ENCODE results near the gene GFI1.
"Not testable (repeated sequence)": the region's sequence is repeated elsewhere in the genome, so short reads cannot be mapped to it uniquely, and the experiment has no call there.

Gene GFI1

DNA sequence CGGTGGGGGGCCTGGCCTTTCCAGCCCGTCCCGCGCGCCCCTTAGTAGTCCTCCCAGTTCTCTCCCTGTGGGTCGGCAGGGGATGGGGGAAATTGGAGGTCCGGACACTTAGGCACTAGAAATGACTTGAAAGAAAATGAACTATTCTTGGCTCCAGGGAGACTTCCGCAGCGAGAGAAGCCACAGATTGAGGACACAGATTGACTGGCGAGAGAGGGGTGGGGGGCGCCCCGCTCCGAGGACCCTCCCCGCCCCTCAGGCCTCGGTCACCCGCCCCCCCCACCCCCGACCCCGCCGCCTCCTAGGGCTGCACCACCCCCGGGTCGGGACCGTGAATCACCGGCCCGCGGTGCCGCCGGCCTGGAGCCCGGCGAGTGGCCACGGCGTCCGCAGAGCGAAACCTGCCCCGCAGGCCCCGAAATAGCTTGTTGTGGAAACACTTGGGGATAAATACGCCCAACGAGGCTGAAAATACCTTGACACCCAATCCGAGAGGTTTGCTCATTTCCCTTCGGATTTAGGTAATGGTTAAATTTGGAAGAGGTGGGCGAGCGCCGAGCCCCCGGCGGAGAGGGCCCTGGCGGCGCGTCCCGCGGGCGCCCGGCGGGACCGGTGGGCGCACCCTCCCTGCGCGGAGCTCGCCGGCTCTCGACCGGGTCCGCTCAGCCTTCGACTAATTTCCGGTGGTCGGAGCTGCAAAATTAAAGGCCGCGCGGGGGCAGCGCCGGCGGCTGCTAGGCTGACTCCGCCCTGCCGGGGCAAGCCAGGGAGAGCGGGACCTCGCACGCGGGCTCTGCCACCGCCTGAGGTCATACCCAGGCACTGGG is at the start of gene GFI1:
Gene GFI1, minus strand, starts transcription at position 675 of the 827 bp plus-strand sequence. CDS start 3,438 bp downstream, outside the sequence.
- DNase-seq (ENCODE audit: low read depth, low spot score), result no peak

DNA sequence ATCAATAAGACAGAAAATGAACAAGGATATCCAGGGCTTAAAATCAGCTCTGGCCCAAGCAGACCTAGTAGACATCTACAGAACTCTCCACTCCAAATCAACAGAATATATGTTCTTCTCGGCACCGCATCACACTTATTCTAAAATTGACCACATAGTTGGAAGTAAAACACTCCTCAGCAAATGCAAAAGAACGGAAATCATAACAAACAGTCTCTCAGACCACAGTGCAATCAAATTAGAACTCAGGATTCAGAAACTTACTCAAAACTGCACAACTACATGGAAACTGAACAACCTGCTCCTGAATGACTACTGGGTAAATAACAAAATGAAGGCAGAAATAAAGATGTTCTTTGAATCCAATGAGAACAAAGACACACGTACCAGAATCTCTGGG is 45.6 kb upstream of the GFI1 start:
- DNase-seq (ENCODE audit: low read depth, low spot score), result not testable (repeated sequence)

DNA sequence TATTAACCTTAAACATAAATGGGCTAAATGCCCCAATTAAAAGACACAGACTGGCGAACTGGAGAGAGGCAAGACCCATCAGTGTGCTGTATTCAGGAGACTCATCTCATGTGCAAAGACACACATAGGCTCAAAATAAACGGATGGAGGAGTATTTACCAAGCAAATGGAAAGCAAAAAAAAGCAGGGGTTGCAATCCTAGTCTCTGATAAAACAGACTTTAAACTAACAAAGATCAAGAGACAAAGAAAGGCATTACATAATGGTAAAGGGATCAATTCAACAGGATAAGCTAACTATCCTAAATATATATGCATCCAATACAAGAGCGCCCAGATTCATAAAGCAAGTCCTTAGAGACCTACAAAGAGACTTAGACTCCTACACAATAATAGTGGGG is 45.2 kb upstream of the GFI1 start:
- not testable (repeated sequence) for DNase-seq (ENCODE audit: low read depth, low spot score)

DNA sequence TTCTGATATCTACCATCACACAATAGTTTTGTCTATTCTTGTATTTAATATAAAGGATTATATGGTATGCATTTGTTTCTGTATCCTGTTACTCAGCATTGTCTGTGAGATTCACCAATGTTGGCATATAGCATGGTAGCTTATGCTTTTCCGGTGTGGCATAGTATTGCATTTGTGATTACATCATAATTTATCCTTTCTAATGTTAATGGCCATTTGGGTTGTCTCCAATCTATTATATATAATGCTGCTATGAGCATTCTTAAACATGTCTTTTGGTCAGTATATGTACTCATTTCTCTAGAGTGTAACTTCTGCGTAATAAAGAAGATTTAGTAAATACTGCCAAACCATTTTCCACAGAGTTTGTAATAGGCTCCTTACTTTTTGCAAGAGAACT is 40.9 kb upstream of the GFI1 start:
- DNase-seq (ENCODE audit: low read depth, low spot score), result no peak

DNA sequence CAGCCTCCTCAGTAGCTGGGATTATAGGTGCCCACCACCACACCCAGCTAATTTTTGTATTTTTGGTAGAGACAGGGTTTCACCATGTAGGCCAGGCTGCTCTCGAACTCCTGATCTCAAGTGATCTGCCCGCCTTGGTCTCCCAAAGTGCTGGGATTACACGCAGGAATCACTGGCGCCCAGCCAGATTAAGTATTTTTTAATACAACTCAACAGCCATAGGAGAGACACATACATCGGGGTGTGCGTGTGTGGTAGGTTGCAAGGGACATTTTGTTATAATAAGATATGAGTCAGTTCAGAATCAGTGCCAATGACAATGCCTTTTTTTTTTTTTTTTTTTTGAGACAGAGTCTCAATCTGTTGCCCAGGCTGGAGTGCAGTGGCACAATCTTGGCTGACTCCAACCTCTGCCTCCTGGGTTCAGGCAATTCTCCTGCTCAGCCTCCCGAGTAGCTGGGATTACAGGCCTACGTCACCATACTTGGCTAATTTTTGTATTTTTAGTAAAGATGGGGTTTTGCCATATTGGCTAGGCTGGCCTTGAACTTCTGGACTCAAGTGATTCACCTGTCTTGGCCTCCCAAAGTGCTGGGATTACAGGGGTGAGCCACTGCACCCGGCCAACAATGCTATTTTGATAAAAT is 38.3 kb upstream of the GFI1 start:
- not testable (repeated sequence) for DNase-seq (ENCODE audit: low read depth, low spot score)

DNA sequence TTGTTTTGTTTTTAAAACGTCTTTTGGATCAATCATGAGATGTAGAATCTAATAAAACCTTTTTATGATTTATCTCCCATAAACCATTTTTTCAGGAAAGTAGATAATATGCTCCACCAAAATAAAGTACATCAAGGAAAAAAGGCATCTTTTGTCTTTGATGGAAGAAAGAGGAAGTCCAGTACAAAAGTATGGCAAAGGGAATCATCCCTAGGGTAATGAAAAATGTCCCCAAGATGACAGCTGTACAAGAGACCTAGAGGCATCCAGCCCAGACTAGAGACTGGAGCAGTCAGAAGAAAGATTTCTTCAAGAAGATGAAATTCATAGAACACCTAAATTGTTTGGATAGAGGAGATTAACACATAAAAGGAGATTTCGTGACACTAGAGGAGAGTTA is 32.3 kb upstream of the GFI1 start:
- no peak for DNase-seq (ENCODE audit: low read depth, low spot score)

DNA sequence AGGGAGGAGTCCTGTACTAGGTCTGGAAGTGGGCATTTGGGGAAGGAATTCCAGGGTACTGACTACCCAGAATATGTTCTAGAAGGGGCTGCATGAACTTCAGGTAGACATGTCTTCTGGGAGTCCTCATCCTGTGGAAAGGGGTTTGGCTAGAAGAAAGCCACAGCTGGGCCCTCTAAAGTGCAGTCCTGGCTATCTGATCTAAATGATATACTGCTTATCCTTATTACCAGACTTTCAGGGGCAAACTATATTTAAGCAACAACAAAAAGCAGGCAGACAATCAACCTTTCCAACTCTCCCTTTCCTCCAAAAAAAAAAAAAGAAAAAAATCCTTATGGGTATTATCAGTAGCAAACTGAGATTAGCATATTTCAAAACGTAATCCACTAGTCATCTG is 29.8 kb upstream of the GFI1 start:
- no peak for DNase-seq (ENCODE audit: low read depth, low spot score)

DNA sequence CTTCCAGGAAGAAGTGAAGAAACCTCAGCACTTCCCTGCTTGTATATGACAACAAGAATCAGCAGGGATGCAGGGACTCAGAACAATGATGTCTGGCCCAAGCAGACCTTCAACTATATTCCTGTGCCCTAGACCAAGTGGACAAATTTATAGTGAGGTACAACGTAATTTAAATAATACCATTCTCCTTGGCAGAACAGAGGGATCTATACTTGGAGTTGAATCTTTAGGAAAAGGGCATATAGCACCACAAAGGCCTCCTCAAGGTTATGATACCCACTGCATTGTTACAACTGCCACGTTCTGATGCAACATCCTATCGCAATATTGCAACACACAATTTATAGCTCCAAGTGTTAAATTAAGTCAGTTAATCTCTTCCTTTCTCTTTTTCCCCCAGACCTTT is 29.1 kb upstream of the GFI1 start:
- no peak for DNase-seq (ENCODE audit: low read depth, low spot score)

DNA sequence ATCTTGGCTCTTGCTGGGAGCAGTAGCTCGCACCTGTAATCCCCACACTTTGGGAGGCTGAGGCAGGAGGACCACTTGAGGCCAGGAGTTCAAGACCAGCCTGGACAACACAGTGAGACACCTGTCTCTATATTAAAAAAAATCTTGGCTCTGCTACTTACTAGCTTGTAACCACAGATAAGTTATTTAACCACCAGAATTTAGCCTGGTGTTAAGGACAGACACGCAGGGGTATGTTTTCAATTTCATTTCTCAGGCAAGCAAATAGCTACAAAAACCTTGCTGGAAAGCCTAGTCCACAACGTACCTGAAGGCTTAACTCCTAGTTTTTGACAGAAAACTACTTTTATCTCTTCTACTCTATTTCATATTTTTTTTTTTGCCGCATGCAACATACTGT is 24.8 kb upstream of the GFI1 start:
- no peak for DNase-seq (ENCODE audit: low read depth, low spot score)

DNA sequence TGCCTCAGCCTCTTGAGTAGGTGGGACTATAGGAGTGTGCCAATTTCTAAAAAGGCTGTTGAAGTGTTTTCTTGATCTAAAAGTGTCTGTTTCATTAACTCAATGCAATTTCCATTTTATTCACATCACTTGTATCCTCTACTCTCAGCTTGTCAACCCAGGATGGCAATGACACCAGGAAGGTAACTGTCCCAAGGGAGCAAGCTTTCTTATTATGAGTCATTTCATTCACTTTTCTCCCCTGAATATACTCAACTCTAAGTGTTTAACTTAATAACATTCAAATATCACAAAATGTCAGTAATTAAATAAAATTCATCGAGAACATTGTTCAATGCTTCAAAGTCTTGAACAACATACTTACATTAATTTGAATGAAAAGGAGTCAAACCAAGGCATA is 22.9 kb upstream of the GFI1 start:
- DNase-seq (ENCODE audit: low read depth, low spot score), result no peak

DNA sequence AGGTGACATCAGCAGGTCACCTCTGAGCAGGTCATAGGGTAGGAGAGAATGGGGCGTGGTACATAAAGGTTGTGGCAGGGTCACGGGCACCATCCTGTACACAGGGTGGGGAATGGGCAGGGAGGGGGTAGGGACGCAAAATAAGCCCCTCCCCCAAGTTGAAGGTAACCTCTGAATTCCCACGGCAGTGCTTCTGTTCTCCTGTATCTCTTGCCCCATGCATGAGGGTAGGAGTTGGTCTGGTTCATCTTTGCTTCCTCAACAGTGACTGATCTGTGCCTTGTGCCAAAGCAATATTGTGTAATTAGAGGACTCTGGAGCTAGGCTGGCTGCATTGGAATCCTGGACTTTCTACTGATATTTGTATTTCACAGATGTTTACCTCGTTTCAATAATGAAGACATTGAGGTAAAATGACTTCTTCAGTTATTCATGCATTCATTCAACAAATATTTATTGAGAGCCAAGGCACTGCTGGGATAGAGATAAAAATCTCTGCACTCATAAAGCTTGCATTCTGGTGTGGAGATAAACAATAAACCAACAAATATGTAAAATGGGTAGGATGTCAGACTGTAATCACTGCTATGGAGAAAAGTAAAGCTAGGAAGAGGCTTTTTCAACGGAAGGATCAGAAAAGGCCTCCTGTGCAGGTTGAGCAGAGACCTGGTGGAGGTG is 18.4 kb upstream of the GFI1 start:
- no peak for DNase-seq (ENCODE audit: low read depth, low spot score)

DNA sequence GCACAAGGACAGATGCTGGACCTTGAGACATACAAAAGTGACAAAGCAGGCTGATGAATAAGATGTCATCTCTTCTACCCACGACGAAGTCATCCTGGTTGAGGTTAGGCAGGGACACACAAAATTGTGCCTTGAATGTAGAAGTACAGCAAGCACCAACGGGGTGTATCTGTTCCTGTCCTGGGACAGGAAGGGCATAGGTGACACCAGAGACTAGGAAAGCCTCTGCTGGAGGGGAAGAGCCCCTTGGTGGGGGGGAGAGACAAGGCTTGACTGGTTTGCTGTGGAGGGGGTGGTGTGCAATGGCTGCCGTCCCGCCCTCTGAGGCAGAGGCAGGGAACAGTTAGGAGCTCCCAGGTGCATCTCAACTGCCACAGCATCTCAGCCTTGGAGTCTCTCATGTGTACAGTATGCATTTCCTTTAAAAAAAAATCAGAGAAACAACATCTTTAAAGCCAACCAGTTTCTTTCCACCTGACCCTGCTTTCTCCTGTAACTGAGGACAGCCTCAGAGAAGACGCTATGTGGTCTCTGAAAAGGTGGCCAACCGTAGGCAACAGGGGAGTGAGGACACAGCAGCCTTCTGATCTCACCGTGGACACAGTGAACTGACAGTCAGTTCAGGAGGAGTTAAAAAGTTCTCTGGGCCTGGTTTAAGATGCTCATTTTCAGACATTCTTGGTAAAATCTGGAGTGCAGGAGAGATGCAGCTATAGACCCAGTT is 17.7 kb upstream of the GFI1 start:
- DNase-seq (ENCODE audit: low read depth, low spot score), result no peak

DNA sequence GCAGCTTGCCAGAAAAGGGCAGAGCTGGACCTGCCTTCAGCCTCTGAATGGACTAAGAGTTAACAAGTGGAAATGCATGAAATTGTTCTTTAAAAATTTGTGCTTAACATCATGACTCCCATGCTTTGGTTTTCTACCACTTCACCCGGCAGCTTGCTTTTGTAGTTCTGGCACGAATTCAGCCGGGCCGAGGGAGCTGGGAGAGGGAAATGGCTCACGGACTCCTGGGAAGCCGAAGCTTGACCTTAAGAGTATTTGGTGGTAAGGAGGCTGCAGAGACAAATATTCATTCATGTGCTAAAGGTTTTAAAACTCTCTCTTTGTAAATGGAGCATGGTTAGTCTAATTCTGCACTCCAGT is 17.2 kb upstream of the GFI1 start:
- no peak for DNase-seq (ENCODE audit: low read depth, low spot score)

DNA sequence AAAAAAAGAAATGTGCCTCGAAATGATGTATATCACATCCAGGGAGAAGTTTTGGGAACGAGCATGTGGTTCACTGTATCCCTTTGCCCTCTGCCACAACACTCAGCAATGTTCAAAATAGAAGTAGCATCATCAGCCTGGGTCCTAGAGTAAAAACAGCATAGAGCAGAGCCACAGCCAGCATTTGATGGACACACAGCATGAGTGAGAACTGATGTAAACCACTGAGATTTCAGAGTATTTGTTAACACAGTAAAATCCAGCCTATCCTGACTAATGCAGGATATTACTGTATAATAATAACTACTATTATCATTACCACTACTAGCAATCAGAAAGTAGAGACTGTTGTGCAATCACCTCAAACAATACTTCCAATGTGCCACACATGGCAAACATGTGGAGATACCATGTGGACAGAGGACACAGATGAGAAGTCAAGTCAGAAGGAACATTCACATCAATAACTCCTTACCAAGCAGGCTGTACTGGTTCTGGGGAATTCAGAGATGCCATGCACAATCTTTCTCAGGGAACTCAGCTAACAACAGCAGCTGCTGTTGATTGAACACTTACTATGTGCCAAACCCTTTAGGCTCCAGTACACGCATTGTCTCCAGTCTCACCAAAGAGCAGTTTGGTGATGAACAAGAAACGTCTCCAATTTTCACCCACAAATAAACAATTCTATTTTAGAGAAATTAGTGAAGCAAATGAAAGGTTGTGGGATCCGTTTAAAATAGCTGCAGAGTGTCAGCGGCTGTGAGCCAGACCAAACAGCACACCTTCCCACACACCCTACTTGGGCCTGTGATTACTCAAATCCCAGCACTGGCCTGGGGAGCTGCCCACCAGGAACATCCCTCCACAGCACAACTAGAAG is 16.6 kb upstream of the GFI1 start:
- DNase-seq (ENCODE audit: low read depth, low spot score), result no peak

DNA sequence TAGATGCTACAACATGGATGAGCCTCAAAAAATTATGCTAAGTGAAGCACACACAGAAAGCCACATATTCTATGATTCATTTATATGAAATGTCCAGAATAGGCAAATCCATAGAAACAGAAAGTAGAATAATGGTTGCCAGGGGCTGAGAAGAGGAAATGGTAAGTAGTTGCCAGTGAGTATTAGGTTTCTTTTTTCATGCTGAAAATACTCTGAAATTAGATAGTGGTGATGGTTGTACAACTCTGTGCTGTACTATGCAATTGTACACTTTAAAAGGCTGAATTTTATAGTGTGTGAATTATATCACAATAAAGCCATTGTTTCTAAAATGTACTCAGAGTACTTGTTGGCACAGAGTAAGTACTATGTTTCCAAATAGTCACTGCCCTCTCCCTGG is 15.5 kb upstream of the GFI1 start:
- DNase-seq (ENCODE audit: low read depth, low spot score), result no peak

DNA sequence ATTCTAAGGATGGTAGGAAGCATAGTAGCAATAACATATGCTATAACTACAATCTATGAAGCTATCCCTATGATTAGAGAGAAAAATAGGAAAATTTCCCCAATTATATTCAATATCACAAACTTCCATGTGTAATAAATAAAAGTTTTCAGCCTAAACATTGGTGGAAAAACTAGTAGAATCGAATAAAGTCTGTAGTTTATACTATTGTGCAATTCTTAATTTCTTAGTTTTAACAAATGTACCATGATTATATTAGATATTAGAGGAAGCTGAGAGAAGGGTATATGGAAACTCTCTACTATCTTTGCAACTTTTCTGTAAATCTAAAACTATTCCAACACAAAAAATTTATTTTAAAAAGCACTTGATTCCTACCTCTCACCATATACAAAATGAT is 13.8 kb upstream of the GFI1 start:
- DNase-seq (ENCODE audit: low read depth, low spot score), result no peak

DNA sequence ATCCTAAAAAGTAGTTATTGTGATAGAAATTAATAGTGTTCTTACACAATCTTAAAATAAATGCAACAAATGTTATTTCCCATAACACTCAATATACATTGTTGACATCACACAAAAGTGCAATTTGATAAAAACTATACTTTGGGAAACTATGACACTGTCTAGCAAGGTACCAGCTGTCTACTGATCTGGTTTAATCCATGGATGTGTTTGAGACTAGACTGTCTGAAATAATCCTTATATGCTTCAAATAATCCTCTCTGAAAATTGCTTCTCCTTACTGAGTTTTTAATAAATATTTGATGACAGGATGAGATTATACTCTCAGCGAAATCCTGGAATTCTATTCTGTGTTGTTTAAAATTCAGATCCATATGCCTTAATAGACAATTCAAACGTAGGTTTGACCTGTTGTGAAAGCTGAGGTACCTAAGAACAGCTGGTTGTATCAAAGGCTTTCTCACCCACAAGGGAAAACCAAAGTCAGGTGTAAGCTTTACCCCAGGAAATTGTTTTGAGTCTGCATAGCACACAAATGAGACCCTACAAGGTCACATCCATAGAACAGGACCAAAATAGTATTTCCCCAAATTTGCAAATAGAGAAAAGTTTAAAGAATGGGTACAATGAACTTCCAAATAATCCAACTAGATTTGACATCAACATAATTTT is 8.8 kb upstream of the GFI1 start:
- no peak for DNase-seq (ENCODE audit: low read depth, low spot score)

DNA sequence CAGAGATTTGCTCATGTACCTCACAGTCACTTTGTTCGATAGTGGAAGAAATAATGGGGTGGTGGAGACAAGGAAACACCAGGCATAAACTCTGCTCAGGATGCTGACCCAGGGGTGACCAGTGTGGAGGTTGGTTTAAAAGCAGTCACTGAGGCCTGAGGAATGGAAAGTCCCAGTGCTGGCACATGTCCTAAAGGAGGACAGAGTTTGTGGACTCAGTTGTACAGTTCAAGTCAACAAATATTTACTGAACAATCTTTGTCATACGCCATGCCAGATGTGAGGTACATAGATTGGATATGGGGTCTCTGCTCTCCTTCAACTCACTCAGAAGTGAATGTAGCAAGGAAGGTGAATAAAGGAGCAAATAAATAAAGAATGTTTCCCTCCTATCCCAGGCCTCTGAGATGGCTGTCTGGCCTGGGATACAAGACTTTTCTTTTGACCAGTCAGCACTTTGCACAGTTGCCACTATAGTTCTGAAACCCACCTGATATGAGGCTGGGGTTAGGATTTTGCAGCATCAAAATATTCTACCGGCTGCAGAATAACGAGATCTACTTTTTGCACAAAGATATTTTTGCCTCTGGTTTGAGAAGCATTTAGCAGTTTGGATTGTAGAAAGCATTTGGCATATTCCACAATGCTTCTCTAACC is 7.9 kb upstream of the GFI1 start:
- no peak for DNase-seq (ENCODE audit: low read depth, low spot score)

DNA sequence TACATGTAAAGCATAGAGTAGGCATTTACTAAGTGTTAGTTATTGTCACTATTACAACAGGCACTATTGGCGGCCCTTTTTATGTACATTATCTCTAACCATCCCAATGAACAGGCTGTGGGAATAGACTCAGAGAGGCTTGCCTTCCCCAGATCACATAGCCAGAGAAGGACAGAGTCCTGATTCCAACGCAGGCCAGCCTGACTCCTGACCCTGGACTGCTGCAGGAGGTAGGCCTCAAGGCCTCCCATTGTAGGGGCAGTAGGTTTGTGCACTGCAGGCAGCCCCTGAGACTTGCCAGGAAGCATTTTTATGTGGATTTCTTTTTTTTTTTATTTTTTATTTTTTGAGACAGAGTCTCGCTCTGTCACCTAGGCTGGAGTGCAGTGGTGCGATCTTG is 6.4 kb upstream of the GFI1 start:
- no peak for DNase-seq (ENCODE audit: low read depth, low spot score)

DNA sequence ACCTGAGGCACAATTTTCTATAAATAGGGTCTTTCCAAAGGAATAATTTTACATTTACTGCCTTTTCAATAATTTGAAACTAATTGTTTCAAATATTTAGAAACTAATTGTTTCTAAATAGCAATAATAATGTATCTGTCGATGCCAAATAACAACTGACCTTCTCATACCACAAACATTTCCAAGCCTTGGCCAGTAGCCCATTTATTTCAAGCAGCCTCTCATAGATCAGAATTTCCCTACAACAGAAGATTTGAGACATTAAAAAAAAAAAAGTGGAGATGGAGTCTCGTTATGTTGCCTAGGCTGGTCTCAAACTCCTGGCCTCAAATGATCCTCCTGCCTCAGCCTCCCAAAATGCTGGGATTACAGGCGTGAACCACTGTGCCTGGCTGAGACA is 2.1 kb upstream of the GFI1 start:
- no peak for DNase-seq (ENCODE audit: low read depth, low spot score)

All from activated CD4-positive, CD25-positive, alpha-beta regulatory T cell treated with anti-CD3 and anti-CD28 coated beads, Interleukin-2, amount 50 U/mL, for 16 hours (primary cell).